Measurements from ENCODE around the gene TMEM63C. TPM values are rescaled to one million over a fixed set of nuclear protein-coding genes. Genes with fewer than 3 reads are reported as not detected.

Gene TMEM63C
- total and polyA plus RNA-seq, 2 donors (not counting 3 experiments of a cell fraction or from before 2014, with no cell fraction given) = not detected

DNA sequence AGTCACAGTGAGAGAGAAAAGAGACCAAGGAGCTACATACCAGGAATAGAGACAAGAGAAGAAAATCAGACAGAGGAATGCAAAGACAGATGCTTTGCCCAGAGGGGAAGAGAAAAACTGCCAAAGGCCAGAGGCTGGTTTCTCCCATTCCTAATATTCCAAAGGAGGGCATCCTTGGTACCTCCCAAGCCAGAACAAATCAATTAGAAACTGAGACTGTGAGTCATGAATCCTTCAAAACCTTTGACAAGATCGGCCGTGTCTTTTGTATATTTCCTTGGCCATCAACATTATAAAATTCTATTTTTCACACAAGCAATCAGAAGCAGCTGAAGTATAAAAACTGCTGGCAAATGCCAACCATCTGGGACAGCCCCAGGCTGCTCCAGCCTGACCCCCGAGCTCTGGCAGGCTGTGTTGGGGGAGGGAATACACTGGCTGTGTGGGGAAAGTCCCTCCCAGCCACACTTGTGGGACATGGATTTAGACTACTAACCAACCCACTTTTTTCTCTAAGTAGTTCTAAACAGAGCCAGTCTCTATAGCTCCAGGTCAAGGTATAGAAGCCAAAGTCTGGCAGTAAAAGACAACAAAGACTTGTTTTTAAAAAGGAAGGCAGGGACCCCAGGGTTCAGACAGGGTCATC is 125.4 kb downstream of the TMEM63C start:
- FAIRE-seq (no peak), DNase-seq (ENCODE audit: low read depth, low spot score) (peak; percentile 44)
- H2AFZ ChIP-seq (ENCODE audit: low read depth, low read length) = no peak overlapping the region
- no TSS peak for BruUV-seq (replicated peaks)
- H3K9me3 ChIP-seq (replicated peaks; ENCODE audit: control insufficient read depth, insufficient read depth, low read length) = no peaks in the 10 kb centered on the region
- H3K27me3 ChIP-seq (ENCODE audit: control insufficient read depth in 2 of 2, insufficient read depth in 2 of 2, low read length in 2 of 2) = no peaks in the 10 kb centered on the region
- POLR2A ChIA-PET = no interaction called here
- H4K20me1 ChIP-seq (replicated peaks; ENCODE audit: control insufficient read depth, extremely low read depth, insufficient read depth, low read length) = no peaks in the 10 kb centered on the region
- H3K27ac ChIP-seq (ENCODE audit: insufficient read depth, low read depth, low read length) = no peak overlapping the region
- H3K36me3 ChIP-seq (ENCODE audit: control insufficient read depth in 2 of 2, extremely low read depth in 1 of 2, insufficient read depth in 2 of 2, low read length in 2 of 2) = peaks cover 0 to 4% of the 10 kb centered on the region in 2 experiments
- TF ChIP-seq, protein P1, sequence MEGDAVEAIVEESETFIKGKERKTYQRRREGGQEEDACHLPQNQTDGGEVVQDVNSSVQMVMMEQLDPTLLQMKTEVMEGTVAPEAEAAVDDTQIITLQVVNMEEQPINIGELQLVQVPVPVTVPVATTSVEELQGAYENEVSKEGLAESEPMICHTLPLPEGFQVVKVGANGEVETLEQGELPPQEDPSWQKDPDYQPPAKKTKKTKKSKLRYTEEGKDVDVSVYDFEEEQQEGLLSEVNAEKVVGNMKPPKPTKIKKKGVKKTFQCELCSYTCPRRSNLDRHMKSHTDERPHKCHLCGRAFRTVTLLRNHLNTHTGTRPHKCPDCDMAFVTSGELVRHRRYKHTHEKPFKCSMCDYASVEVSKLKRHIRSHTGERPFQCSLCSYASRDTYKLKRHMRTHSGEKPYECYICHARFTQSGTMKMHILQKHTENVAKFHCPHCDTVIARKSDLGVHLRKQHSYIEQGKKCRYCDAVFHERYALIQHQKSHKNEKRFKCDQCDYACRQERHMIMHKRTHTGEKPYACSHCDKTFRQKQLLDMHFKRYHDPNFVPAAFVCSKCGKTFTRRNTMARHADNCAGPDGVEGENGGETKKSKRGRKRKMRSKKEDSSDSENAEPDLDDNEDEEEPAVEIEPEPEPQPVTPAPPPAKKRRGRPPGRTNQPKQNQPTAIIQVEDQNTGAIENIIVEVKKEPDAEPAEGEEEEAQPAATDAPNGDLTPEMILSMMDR (IDR thresholded peaks at IDR 0.05; ENCODE audit: extremely low read depth in 1 of 2, insufficient read depth in 1 of 2, low read depth in 1 of 2, low read length in 2 of 2) = no peak
- no peak for TF ChIP-seq POLR2A (IDR thresholded peaks at IDR 0.05; ENCODE audit: low read depth, low read length)
- no peak for TF ChIP-seq MYC (IDR thresholded peaks at IDR 0.05; ENCODE audit: low read depth, low read length)
- no peak for TF ChIP-seq EZH2 (IDR thresholded peaks at IDR 0.05; ENCODE audit: borderline replicate concordance, low read depth, low read length, severe bottlenecking)
- no peak for TF ChIP-seq FOS (IDR thresholded peaks at IDR 0.05; ENCODE audit: borderline replicate concordance, insufficient read depth, low read length)
- TF ChIP-seq GATA2 (IDR thresholded peaks at IDR 0.05; ENCODE audit: insufficient read depth, insufficient read length, low read depth, low read length) = no peak
- TF ChIP-seq, protein P2, sequence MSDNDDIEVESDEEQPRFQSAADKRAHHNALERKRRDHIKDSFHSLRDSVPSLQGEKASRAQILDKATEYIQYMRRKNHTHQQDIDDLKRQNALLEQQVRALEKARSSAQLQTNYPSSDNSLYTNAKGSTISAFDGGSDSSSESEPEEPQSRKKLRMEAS (IDR thresholded peaks at IDR 0.05; ENCODE audit: insufficient read depth, insufficient read length) = no peak
- TF ChIP-seq POLR2AphosphoS5 (IDR thresholded peaks at IDR 0.05; ENCODE audit: insufficient read depth, low read depth, low read length) = no peak
- TF ChIP-seq JUN (IDR thresholded peaks at IDR 0.05; ENCODE audit: borderline replicate concordance, insufficient read depth, insufficient read length, low read depth) = no peak
- H3K4me3 ChIP-seq (replicated peaks in 1 of 3; ENCODE audit: insufficient read depth in 1 of 3, low read depth in 1 of 3, low read length in 3 of 3) = no peak overlapping the region
- CTCF ChIA-PET = interaction anchor here (0.9 to 12.7 kb wide), 2 partner anchors 7 to 158 kb away, joined by 3 to 515 read pairs; no protein-coding TSS in a partner anchor
- dilution Hi-C loops (cut with MboI; ENCODE audit: extremely low pct_ligation_motif_present, low sequenced_read_pairs) (no loop called here), intact Hi-C loops (cut with micrococcal nuclease) (no loop called here)
- no peaks in the 10 kb centered on the region for H3K79me2 ChIP-seq (ENCODE audit: control insufficient read depth, insufficient read depth, low read length)
- H3K9me1 ChIP-seq (replicated peaks; ENCODE audit: control insufficient read depth, extremely low read depth, insufficient read depth, low read length) = no peaks in the 10 kb centered on the region
- no peak overlapping the region for H3K9ac ChIP-seq (replicated peaks; ENCODE audit: extremely low read depth, insufficient read depth, low read length)
- H3K4me1 ChIP-seq (ENCODE audit: control insufficient read depth, extremely low read depth, insufficient read depth, low read length) = peaks cover 23% of the 10 kb centered on the region
- no peak overlapping the region for H3K4me2 ChIP-seq (ENCODE audit: insufficient read depth, low read length)

MicroRNAs encoded within 50 kb of the gene (microRNA counts, 767-probe panel; counts per million panel counts)
- 10,846 counts per million, percentile 97 among the panel's probes with 10 or more counts for microRNA hsa-miR-1260a

Small RNA genes lying within 50 kb of the gene (microRNA-seq; reads per million reads assigned to microRNA genes)
- gene MIR1260A (ENCODE audit: borderline number of aligned reads, borderline replicate concordance) = not detected

Small RNA genes lying within 50 kb of the gene (small RNA-seq; reads per million reads assigned to genes)
- gene MIR1260A (ENCODE audit: insufficient read depth, insufficient read length, low read depth, low replicate concordance) (not detected), gene RF00421 (ENCODE audit: insufficient read depth, insufficient read length, low read depth, low replicate concordance) (not detected)

Other genes with a start within 250 kb of the TMEM63C start
- gene IRF2BPL, start 153.1 kb upstream of the TMEM63C start, total RNA-seq = 23.1 and 23.3 TPM in 2 replicates
- 9.3 and 11.8 TPM in 2 replicates for gene IRF2BPL, start 153.1 kb upstream of the TMEM63C start, polyA plus RNA-seq
- gene CIPC, start 83.5 kb upstream of the TMEM63C start, total RNA-seq = 17.4 and 17.7 TPM in 2 replicates
- 7.6 and 8.8 TPM in 2 replicates for gene CIPC, start 83.5 kb upstream of the TMEM63C start, polyA plus RNA-seq
- gene ZDHHC22, start 40.0 kb upstream of the TMEM63C start, total RNA-seq = 0.24 and 0.28 TPM in 2 replicates
- 0.03 and 0.08 TPM in 2 replicates for gene ZDHHC22, start 40.0 kb upstream of the TMEM63C start, polyA plus RNA-seq
- not detected in 2 replicates for gene NGB, start 89.4 kb downstream of the TMEM63C start, total RNA-seq
- gene NGB, start 89.4 kb downstream of the TMEM63C start, polyA plus RNA-seq = not detected in 2 replicates
- gene POMT2, start 139.1 kb downstream of the TMEM63C start, total RNA-seq = 43.2 and 48.2 TPM in 2 replicates
- 19.5 and 22.4 TPM in 2 replicates for gene POMT2, start 139.1 kb downstream of the TMEM63C start, polyA plus RNA-seq
- 16.7 and 20.4 TPM in 2 replicates for gene GSTZ1, start 139.2 kb downstream of the TMEM63C start, total RNA-seq
- gene GSTZ1, start 139.2 kb downstream of the TMEM63C start, polyA plus RNA-seq = 19.2 and 20.5 TPM in 2 replicates
- gene TMED8, start 195.3 kb downstream of the TMEM63C start, total RNA-seq = 12.6 and 13.5 TPM in 2 replicates
- 4.4 and 5.2 TPM in 2 replicates for gene TMED8, start 195.3 kb downstream of the TMEM63C start, polyA plus RNA-seq
- gene SAMD15, start 195.6 kb downstream of the TMEM63C start, total RNA-seq = 0.65 and 1.1 TPM in 2 replicates
- 0.10 and 0.51 TPM in 2 replicates for gene SAMD15, start 195.6 kb downstream of the TMEM63C start, polyA plus RNA-seq
- gene NOXRED1, start 241.7 kb downstream of the TMEM63C start, total RNA-seq = 0.33 and 0.48 TPM in 2 replicates
- gene NOXRED1, start 241.7 kb downstream of the TMEM63C start, polyA plus RNA-seq = 0.03 and 0.15 TPM in 2 replicates